Right kidney (tissue), 1 donor: ENCODE data around the gene ZNF81.
"Not testable (repeated sequence)": the region's sequence is repeated elsewhere in the genome, so short reads cannot be mapped to it uniquely, and the experiment has no call there.

Source experiments
- DNase-seq: peaks from one replicate; pipeline ENCODE4 v3.0.0-alpha.2; 2016

Gene ZNF81

DNA sequence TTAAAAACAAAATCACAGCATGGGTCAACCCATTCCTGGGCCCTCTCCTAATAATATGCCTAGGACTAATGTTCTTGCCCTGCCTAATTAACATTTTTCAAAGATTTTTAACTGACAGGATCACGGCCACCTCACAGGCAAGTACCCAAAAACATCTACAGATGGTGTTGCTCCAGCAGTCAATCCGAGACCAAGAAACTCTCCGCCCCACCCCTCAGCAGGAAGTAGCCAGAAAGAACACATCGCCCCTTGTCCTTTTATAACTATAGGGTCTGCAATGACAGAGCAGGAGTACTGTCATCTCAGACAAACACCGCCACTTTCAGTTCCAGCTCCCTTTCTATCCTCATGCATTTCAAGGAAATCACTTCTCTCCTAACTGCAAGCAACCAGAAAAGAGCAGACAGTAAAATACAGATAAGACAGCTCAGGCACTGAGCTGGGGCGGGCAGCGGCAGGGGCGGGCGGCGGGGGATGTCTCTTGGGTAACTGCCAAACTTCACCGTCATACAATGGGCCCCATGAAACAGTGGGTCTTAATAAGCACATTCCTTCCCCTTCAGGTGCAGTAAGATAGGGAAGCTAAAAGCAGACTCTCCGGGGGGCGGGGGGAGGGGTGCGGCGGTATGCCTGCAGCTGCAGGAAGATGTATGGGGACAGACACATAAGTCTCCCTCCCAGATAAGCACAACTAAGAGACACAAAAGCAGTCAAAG lies 99.7 kb downstream of the ZNF81 start:
- no peak for DNase-seq

- no peak for DNase-seq
These were observed 100.2 kb downstream of the ZNF81 start for GRCh38 chrX:47936940-47937317.

GRCh38 chrX:47940448-47940847 lies 103.7 kb downstream of the ZNF81 start:
- DNase-seq, result no peak

DNA sequence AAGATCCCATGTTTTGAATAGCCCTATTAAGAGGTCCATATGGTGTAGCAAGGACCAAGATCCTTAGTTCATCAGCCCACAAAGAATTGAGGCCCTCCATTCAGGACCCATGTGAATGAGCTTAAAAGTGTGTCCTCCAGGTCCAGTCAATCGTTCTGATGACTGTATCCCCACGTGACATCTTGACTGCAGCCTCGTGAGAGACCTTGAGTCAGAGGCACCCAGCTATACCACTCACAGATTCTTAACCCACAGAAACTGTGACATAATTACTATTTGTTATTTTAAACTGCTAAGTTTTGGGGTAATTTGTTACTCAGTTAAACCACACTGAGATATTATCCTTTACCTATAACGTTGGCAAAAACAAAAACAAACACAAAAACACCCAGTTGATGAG lies 104.7 kb downstream of the ZNF81 start:
- no peak for DNase-seq

DNA sequence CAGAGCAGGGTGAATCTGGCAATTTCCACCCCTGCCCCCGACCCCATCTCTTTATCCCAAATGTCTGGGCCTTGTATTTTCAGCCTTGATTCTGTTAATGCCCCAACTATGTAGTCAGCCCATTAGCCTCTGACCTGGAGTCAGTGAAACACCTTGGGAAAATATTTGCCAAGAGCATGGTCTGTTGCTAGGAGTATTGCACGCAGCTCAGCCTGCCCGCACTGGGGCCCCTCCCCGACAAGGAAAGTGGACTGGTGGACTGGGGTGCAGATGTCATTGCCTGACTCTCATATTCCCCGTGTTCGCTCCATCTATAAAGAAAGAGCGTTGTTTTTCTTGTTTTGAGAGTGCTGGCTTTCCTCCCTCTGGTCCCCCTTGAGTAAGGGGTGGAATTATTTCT lies 118.6 kb downstream of the ZNF81 start:
- not testable (repeated sequence) for DNase-seq

DNA sequence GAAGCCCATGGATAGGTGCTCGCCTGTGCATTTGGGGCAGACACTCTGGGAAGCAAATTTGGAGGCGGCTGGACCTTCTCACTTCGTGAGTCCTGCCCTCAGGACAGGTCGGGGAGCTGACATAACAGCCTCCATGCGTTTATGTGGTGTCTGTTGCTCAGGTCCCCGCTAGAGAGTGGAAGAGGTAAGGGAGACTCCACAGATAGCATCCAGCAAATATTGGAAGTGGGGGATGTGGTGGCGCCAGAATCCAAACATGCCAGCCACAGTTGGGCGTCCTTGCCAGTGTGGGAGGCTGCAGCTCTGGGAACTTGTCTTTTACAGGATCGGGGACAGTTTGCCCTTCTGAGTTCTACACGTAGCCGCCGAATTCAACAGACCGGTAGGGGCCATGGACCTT lies 119.3 kb downstream of the ZNF81 start:
- no peak for DNase-seq

- DNase-seq, result not testable (repeated sequence)
These were observed 121.5 kb downstream of the ZNF81 start for GRCh38 chrX:47958206-47958605.

- no peak for DNase-seq
These were observed 122.2 kb downstream of the ZNF81 start for GRCh38 chrX:47958761-47959342.

GRCh38 chrX:47960406-47960805 lies 123.7 kb downstream of the ZNF81 start:
- DNase-seq, result no peak

DNA sequence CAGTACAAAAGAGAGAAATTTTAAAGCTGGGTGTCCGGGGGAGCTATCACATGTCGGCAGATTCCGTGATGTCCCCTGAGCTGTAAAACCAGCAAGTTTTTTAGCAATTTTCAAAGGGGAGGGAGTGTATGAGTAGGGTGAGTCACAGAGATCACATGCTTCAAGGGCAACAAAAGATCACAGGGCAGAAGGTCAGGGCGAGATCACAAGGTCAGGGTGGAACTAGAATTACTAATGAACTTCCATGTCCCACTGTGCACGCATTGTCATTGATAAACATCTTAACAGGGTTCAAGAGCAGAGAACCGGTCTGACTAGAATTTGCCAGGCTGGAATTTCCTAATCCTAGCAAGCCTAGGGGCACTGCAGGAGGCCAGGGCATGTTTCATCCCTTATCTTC lies 125.1 kb downstream of the ZNF81 start:
- DNase-seq, result not testable (repeated sequence)

DNA sequence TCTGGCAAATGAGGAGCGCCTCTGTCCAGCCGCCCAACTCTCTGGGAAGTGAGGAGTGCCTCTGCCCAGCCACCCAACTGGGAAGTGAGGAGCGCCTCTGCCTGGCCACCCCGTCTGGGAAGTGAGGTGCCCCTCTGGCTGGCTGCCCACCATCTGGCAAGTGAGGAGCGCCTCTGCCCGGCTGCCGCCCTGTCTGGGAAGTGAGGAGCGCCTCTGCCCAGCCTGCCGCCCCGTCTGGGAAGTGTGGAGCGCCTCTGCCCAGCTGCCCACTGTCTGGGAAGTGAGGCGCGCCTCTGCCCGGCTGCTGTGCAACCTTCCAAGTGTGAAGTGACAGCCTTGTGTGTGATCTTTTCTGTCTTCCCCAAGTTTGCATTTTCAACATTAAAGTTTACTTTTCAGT lies 128.8 kb downstream of the ZNF81 start:
- DNase-seq, result not testable (repeated sequence)
